ENCODE measurements around the gene UPK3BL2.
"Not testable (repeated sequence)": the region's sequence is repeated elsewhere in the genome, so short reads cannot be mapped to it uniquely, and the experiment has no call there.

Gene UPK3BL2

DNA sequence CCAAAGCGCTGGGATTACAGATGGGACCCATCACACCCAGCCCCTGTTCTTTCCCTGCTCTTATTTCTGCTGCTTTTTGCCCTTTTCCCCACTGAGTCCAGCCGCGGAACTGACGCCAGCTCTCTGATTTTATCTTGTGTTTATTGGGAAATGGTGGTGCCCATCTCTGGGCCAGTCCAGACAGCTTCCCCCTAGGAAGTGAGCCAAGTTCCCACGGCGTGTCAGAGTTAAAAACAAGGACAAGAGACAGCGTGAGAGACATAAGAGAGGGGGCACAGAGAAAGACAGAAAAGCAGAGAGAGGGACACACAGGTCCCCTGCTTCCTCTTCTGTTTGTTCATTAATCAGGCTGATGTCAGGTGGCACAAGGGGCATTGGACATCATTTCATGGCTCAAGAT lies 11.9 kb downstream of the UPK3BL2 start:
- DNase-seq (ENCODE audit: low spot score), result not testable (repeated sequence)

DNA sequence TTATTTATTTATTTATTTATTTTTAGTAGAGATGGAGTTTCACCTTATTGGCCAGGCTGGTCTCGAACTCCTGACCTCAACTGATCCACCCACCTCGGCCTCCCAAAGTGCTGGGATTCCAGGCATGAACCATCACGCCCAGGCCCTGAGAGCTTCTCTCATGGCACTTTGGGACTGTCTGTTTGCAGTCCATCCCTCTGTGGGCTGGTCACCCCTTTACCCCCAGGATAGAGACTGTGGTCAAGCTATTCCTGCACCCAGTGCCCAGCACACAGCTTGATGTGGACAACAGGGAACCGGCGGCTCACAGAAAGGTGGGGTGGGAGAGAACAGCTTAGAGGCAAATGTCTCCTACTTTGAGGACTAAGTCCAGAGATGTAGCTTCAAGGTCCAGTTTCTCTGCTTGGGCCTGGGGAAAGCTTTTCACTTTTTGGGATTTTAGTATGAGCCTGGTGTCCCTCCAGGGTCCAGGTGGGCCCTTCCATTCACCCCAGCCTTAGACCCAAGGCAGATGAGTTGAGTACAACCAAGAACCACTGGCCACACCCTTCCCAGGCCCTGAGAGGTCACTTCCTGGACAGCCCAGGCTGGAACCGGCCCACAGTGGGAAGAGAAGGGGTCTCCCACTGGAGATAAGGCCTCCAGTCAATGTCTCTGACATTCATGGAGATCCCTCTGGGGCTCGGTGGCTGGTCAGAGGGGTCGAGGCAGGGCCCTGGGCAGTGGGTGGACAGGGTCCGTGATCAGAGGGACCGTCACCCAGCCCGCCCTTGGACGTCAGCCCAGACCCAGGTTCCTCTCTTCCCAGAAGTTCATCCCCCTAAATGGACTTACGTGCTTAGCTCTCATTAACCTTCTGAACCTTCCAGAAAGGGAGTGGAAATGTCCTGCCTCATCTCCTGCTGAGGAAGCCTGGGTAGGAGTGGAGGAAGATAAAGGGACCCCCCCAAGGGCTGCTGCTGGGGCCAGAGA lies 15.4 kb downstream of the UPK3BL2 start:
- not testable (repeated sequence) for DNase-seq (ENCODE audit: low spot score)

DNA sequence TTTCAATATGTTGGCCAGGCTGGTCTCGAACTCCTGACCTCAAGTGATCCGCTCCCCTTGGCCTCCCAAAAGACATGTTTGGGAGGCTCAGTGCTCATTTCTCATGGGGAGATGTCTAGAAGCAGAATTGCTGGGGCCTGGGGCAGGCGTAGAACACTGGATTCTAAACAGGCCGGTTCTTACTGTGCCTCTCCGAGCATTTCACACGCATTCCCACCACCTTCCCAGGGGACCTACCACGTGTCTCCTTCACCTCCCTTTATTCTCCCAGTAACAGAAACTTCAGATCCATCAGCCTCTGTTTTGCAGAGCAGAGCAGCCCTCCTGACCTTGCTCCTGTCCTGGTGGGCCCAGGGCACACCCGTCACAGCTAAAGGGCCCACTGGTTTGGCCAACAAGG lies 16.3 kb downstream of the UPK3BL2 start:
- not testable (repeated sequence) for DNase-seq (ENCODE audit: low spot score)

DNA sequence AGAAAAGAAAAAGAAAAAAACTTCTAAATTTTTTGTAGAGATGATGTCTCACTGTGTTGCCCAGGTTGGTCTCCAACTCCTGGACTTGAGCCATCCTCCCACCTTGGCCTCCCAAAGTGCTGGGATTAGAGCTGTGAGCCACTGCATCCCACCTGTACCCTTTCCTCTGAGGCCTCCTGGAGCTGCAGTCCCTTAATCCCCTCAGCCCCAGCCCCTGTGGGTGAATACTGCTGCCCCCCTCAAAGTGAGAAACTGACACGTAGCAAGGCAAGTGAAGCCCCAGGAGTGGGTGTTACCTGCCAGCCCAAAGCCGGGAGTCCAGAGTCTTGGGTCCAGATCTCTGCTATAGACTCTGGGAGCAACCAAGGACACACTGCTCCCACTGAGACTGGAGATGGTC lies 18.7 kb downstream of the UPK3BL2 start:
- not testable (repeated sequence) for DNase-seq (ENCODE audit: low spot score)

DNA sequence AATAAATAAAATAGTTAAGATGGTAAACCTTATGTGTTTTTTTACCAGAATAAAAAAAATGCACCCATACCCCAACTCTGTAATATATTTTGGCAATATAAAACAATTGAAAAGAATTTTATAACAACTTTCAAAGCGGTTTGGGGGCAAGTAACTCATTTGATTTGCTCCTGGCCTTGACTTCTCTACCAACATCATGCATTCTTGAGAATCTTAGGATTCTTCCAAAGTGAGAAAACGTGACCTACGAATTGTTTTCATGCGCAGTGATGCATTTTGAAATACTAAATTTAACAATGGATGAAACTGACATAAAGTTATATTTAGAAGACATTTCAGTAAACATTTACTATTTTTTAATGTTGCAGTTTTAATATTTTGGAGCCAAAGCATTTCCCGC lies 22.7 kb downstream of the UPK3BL2 start:
- not testable (repeated sequence) for DNase-seq (ENCODE audit: low spot score)

DNA sequence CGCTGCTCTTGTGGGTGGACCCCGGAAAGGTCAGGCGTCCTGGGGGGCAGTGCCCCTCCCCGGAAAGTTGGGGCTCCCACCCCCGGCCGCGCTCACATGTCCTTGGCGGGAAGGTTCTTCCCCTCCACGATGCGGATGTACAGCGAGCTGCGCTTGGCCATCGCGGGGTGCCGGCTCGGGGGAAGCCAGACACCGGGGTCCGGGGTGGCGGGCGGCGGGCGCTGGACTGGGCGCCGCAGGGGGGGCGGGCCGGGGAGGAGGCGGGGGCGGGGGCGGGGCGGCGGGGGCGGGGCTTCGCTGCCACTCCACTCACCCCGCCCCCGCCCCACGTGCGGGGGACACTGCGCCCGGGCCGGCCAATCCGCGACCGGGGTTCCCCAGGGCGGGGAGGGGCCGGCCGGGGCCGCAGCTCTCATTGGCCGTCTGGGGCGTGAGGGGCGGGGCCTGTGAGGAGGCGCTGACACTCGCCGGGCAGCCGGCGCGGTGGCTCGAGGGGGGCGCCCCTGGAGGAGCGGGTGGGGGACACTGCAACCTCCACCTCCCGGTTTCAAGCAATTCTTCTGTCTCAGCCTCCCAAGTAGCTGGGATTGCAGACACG lies 25.8 kb downstream of the UPK3BL2 start, which contains the start of gene RASA4B:
RASA4B (minus strand) TSS at position 228 of the 598 bp plus-strand sequence; CDS start at position 161, 67 bp downstream.
- not testable (repeated sequence) for DNase-seq (ENCODE audit: low spot score)

DNA sequence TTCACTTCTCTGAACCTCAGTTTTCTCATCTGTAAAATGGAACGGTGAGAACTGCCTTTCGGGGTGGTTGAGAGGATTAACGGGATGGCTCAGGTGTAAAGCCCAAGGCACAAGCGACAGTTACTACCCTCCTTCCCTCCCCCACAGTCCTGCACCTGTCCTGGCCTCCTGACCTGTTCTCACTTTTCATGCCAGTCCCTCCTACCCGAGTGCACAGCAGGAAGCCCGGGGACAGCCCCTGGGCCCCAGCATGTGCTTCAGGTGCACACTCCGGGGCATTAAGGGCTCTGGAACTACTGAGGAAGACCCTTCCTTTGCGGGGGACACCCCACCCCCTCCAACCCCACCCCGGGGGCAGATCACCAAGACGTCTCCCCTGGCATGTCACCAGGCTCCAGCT lies 26.5 kb downstream of the UPK3BL2 start:
- DNase-seq (ENCODE audit: low spot score), result not testable (repeated sequence)

DNA sequence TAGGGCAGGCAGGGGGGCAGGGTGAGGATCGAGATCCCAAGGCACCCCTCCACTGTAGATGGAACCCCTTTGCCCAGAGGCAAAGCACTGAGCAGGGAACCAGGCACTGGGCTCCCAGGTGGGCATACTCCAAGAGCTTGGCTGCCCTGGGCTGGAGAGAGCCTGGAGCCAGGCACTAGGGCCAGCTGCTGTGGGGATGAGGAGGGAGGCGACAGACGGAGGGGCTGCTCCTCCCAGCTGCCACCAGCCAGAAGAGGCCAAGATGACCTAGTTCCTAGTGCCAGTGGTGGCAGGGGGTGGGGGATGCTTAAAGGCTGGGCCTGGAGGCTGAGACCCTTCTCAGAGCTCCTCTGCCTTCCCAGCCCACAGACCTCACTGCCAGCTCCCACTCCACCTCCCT lies 27.6 kb downstream of the UPK3BL2 start:
- DNase-seq (ENCODE audit: low spot score), result not testable (repeated sequence)

DNA sequence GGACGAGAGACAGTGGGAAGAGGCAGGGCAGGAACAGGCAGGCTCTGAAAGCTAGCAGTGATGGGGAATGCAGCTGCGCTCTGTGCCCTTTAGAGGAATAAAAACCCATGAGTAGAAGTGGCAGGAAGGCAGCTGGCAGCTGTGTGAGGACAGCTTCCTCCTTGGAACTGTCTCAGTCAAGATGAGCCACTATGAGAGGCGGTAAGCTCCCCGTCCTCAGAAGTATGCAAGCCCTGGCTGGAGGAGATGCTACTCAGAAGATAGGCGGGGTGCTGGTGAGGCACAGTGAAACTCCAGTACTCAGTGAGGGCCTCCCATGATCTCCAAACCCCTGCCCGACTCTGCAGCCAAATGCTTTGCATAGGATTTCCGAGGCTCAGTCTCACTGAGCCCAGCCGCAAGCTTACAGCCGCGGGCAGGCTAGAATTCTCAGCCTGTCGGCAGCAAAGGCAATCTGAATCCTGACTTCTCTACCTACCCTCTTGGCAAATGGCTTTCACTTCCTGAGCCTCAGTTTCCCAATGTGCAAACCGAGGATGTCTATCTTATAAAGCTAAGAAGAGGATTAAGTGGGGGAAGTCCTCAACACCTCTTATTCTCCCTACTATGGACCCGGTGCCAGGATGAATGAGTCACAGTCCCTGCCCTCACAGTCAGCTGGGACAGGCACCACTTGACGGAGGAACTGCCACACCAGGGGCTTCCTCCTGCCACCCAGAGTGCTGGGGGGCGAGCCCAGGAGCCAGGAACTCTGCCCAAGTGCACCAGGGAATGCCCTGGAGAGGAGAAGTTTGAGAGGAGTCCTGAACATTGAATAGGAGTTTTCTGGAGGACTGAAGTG lies 28.4 kb downstream of the UPK3BL2 start:
- DNase-seq (ENCODE audit: low spot score), result not testable (repeated sequence)

DNA sequence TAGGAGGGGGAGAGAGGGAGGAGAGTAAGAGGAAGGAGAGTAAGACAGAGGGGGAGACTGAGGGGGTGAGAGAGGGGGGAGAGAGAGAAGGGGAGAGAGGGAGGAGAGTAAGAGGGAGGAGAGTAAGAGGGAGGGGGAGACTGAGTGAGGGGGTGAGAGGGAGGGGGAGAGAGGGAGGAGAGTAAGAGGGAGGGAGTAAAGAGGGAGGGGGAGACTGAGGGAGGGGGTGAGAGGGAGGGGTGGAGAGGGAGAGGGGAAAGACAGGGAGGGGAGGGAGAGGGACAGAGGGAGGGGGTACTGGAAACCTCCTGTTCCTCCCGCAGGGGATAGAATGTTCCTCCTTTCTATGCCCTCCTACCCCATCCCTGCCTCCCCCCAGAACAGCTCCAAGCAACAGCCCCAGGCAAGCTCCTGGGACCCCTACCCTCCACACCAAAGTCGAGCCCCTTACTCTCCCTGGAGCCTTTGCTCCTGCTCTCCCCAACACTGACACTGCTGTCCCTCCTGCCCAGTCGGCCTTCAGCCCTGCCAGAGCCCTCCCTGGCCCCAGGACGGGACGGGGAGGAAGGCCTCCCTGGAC lies 30.8 kb downstream of the UPK3BL2 start:
- peak; percentile 90 for DNase-seq (ENCODE audit: low spot score)

DNA sequence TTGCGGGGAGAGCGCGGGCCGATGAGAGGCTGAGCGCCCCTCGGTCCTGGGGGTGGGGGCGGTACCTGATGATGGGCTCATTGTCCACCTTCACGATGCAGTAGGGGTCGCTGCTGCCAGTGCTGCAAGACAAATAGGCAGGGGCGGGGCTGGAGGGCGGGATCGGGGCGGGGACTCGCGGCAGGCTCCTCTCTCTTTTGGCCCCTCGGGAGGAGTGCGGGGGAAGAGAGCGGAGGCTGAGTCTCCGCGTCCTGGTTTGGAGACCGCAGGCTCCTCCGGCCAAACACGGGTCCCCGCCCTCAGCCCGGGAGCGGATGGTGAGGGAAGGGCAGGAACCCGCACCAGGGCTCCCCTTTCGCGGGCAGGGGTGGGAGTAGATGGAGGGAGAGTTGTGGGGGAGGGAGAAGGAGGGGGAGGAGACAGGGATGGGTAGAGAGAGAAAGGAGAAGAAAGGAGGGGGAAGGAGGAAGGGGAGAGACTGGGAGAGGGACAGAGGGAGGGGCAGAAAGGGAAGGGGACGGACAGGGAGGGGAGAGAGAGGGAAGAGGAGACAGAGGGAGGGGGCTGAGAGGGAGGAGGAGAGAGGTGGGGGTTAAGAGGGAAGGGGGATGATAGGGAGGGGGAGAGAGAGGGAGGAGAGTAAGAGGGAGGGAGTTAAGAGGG lies 31.5 kb downstream of the UPK3BL2 start:
- DNase-seq (ENCODE audit: low spot score), result not testable (repeated sequence)

DNA sequence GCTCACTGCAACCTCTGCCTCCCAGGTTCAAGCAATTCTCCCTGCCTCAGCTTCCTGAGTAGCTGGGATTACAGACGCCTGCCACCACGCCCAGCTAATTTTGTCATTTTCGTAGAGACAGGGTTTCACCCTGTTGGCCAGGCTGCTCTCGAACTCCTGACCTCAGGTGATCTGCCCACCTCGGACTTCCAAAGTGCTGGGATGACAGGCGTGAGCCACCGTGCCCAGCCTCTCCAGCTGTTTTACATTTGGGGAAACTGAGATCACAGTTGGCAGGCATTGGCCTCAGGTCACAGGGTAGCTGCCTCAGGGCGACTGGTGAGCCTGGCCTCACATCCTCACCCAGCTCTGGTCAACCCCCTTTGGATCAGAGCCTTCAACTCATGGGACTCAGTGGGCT lies 32.9 kb downstream of the UPK3BL2 start:
- not testable (repeated sequence) for DNase-seq (ENCODE audit: low spot score)

DNA sequence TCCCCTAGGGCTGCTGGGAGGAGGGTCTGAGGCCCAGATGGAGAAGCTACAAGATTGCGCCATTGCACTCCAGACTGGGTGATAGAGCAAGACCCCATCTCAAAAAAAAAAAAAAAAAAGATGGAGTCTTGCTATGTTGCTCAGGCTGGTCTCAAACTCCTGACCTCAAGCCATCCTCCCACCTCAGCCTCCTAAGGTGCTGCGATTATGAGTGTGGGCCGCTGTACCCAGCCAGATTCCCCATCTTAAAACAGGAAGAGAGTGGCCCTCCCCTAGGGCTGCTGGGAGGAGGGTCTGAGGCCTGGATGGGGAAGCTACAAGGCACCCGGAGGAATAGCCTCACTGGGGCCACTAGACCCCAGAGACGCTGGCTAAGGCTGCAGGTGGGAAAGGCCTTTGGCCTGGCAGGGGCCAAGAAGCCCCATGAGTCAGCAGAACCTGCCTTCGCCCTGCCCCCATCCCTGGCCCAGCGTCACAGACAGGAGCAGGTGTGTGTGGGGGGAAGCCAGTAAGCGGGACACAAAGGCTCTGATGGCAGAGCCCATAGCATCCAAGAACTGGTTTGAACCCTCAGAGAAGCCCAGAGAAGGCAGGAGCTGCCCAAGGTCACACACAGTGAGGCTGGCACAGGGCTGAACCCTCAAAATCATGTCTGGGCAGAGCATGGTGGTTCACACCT lies 35.9 kb downstream of the UPK3BL2 start:
- not testable (repeated sequence) for DNase-seq (ENCODE audit: low spot score)

DNA sequence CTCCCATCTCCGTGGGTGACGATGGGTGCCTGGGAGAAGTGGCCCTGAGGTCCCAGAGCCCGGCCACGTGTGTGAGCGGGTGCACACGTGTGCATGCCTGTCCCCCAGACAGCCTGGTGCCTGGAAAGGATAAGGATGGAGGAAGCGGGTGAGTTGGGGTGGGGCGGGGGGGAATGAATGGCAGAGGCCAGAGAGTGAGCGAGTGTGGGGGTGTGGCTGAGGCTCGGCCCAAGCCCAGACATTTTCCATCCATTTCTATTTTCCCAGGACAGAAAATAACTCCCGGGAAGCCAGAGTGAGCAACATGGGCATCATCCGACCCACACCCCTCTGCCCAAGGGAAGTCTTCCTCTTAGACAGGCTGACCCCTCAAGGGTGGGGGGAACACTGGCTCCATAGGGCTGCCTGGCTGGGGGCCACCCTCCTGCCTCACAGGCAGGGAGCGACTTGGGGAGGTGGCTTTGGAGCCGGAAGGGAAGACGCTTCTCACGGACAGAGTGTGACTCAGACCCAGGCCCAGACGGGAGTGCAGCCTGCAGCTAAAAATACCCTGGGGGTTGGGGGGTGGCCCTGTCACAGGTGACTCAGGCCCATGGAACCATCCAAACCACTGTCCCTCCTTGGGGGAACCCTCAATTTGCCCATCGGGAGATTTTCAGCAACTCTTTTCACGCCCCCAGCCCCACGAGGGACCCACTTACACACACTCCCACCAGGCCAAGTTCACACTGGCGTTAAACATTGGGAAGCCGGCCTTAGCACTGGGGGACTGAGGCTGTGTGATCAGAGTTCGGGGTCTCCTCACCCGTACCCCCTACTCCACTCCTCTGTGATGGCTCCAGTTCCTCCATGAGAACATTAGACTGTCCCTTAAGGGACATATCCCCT lies 38.0 kb downstream of the UPK3BL2 start:
- DNase-seq (ENCODE audit: low spot score), result not testable (repeated sequence)

DNA sequence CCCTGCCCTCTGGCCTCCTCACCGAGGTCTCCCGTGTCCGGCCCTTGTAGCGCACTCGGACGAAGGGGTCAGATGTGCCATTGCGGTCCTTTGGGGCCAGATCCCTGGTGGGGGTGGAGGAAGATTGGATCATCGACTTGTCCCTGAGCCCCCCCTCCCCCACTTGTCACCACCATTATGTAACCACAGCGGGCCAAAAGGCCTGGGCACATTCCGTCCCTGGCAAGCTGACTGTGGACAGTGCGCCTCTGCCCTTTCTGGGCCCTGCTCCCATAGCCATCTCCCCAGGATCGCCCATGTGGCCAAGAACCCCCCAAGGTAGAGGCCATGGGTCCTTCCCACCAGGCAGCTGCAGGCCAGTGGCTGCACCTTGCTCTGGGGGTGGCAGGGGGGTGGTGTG lies 40.4 kb downstream of the UPK3BL2 start:
- DNase-seq (ENCODE audit: low spot score), result not testable (repeated sequence)

DNA sequence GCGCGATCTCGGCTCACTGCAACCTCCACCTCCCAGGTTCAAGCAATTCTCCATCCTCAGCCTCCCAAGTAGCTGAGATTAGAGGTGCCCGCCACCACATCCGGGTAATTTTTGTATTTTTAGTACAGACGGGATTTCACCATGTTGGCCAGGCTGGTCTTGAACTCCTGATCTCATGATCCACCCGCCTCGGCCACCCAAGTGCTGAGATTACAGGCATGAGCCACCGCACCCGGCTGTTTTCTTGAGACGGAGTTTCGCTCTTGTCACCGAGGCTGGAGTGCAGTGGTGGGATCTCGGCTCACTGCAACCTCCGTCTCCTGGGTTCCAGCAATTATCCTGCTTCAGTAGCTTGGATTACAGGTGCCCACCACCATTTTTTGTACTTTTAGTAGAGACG lies 45.2 kb downstream of the UPK3BL2 start:
- not testable (repeated sequence) for DNase-seq (ENCODE audit: low spot score)

DNA sequence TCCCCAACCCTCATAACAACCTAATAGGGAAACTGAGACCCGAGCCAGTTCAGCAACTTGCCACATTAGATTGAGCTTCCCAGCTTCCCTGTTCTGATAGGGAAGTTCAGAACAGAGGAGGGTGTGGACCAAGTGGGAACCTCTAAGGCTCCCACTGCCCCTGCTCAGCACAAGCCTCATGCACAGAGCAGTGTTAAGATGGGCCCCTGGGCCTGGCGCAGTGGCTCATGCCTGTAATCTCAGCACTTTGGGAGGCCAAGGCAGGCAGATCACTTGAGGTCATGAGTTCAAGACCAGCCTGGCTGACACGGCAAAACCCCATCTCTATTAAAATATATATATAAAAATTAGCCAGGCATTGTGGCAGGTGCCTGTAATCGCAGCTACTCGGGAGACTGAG lies 46.2 kb downstream of the UPK3BL2 start:
- not testable (repeated sequence) for DNase-seq (ENCODE audit: low spot score)

DNA sequence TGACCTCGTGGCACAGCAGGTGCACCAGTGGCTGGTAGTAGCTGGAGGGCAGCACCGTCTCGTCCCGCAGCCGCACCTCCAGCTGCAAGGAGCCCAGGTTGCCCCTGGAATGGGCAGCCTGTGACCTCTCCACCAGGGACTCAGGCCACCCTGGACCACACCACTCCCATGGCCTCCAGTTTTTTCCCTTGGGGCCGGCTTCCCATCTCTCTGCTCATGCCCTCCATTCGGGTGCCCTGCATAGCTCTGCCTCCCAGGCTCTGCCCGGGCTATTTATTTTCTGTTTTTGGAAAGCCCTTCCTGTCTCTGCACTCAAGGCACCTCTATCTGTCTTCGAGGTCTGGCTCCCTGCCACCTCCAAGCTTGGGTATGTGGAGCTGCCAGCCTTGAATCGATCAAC lies 46.6 kb downstream of the UPK3BL2 start:
- DNase-seq (ENCODE audit: low spot score), result not testable (repeated sequence)

DNA sequence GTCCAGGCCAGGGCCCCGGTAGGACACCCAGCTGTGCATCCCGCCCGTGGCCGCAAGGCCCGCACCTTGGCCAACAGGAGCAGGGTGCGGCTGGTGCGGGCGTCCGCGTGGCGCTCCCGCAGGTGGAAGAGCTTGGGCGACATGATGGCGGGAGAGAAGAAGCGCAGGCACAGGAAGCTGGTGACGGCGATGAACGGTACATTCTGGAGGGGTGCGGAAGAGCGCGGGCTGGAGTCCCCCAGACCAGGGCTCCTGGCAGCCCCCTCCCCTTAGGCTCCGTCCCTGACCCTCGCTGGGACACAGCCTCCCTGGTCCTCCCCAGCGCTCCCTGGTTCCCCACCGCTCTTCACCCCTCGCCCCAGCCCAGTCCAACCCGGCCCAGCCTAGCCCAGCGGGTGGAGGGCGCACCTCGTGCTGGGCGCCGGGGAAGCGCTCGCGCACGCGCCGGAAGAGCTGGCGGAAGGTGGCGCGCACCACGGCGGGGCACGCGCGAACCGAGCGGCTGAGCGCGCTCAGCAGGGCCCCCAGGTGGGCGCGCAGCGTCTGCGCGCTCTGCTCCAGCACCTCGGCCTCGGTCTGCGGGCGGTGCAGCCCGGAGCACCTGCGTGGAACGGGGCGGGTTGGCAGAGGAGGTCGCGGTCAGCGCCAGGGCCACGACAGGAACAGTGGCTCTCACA lies 48.9 kb downstream of the UPK3BL2 start:
- DNase-seq (ENCODE audit: low spot score), result not testable (repeated sequence)
